Keratinocyte (primary cell): ENCODE results near the gene CFAP90. TPM values are rescaled to one million over a fixed set of nuclear protein-coding genes. Genes with fewer than 3 reads are reported as not detected.

Experiments used
- DNase-seq: peaks from one replicate; pipeline ENCODE4 v3.0.0-alpha.2; 2011; ENCODE audit warnings: low read depth, missing footprints, low spot score
- FAIRE-seq: peaks from 2 replicates; lab custom pipeline; 2011; peaks lifted over from hg19 to GRCh38; lab: Jason Lieb, UNC
- H2AFZ ChIP-seq: 2 replicates; pipeline ENCODE4 v1.6.0; 2012; ENCODE audit warnings: low read length, control low read depth, inconsistent platforms; ENCODE audit not compliant: control insufficient read depth
- H3K27ac ChIP-seq: 2 replicates; pipeline ENCODE4 v1.5.1; 2011; ENCODE audit warnings: low read length; ENCODE audit not compliant: control insufficient read depth, insufficient read depth
- H3K27me3 ChIP-seq: 3 replicates; pipeline ENCODE4 v1.6.0; 2011; ENCODE audit warnings: low read length; ENCODE audit not compliant: control insufficient read depth, insufficient read depth; ENCODE audit errors: extremely low read depth
- H3K36me3 ChIP-seq, 2 experiments: 2 replicates in 1 of 2; 3 replicates in 1 of 2; pipeline ENCODE4 v1.5.1; 2011; ENCODE audit warnings: low read length in 2 of 2, mild to moderate bottlenecking in 1 of 2; ENCODE audit not compliant: control insufficient read depth in 2 of 2, insufficient read depth in 2 of 2; ENCODE audit errors: extremely low read depth in 1 of 2
- H3K4me1 ChIP-seq: 3 replicates; pipeline ENCODE4 v1.5.1; 2011; ENCODE audit warnings: low read length; ENCODE audit not compliant: control insufficient read depth, insufficient read depth; ENCODE audit errors: extremely low read depth
- H3K4me2 ChIP-seq: 3 replicates; pipeline ENCODE4 v1.6.0; 2011; ENCODE audit warnings: low read depth, low read length; ENCODE audit not compliant: control insufficient read depth, insufficient read depth; ENCODE audit errors: extremely low read depth
- H3K4me3 ChIP-seq, 3 experiments: fragments of 200-600 bp in 1 of 3; sonication (generic) in 1 of 3; 2 replicates in 2 of 3; 3 replicates in 1 of 3; pipeline ENCODE4 v1.5.1; 2011 to 2016; ENCODE audit warnings: low read length in 3 of 3, mild to moderate bottlenecking in 3 of 3, control low read depth in 2 of 3, inconsistent platforms in 1 of 3, low read depth in 1 of 3, mixed read lengths in 1 of 3, mixed run types in 1 of 3, moderate library complexity in 1 of 3; ENCODE audit not compliant: control insufficient read depth in 2 of 3, insufficient read depth in 2 of 3; ENCODE audit errors: extremely low read depth in 1 of 3
- H3K79me2 ChIP-seq: 2 replicates; pipeline ENCODE4 v1.6.0; 2012; ENCODE audit warnings: low read length; ENCODE audit not compliant: control insufficient read depth, insufficient read depth
- H3K9ac ChIP-seq: 3 replicates; pipeline ENCODE4 v1.6.0; 2011; ENCODE audit warnings: low read length; ENCODE audit not compliant: control insufficient read depth, insufficient read depth; ENCODE audit errors: extremely low read depth
- H3K9me1 ChIP-seq: 3 replicates; pipeline ENCODE4 v1.6.0; 2011; ENCODE audit warnings: low read length; ENCODE audit not compliant: control insufficient read depth, insufficient read depth; ENCODE audit errors: extremely low read depth
- H3K9me3 ChIP-seq: 2 replicates; pipeline ENCODE4 v1.5.1; 2012; ENCODE audit warnings: low read depth, low read length; ENCODE audit not compliant: control insufficient read depth
- H4K20me1 ChIP-seq: 3 replicates; pipeline ENCODE4 v1.6.0; 2011; ENCODE audit warnings: low read length; ENCODE audit not compliant: control insufficient read depth, insufficient read depth; ENCODE audit errors: extremely low read depth
- EZH2 ChIP-seq: IDR thresholded peaks from one replicate; pipeline ENCODE4 v1.6.1; 2012; ENCODE audit warnings: inconsistent platforms, mild to moderate bottlenecking, low read length, moderate library complexity
- dilution Hi-C: fragments of 300-500 bp; cut with MboI; formaldehyde crosslinking; loops from one replicate; pipeline ENCODE4 v1.7.0; 2020; ENCODE audit warnings: low sequenced_read_pairs; ENCODE audit not compliant: extremely low pct_ligation_motif_present
- polyA plus RNA-seq, 5 experiments: library from polyadenylated mRNA; depleted of rRNA in 3 of 5; stranded (reverse) in 3 of 5; stranded (forward) in 1 of 5; unstranded in 1 of 5; fragments of >200 nt; gene quantifications; 1 replicate in 1 of 5; 2 replicates in 3 of 5; 3 replicates in 1 of 5; pipeline versions ENCODE4 v1.2.1 to v1.2.3, GENCODE V29; 2011 to 2012; ENCODE audit warnings: missing spikeins in 2 of 5, low read depth in 1 of 5, low replicate concordance in 1 of 5
- TF ChIP-seq, protein P1 (sequence below), 3 experiments: IDR thresholded peaks in 1 of 3; conservative IDR thresholded peaks in 1 of 3; optimal IDR thresholded peaks in 1 of 3; 2 replicates in 2 of 3; 3 replicates in 1 of 3; pipeline versions ENCODE3 to v1.5.1; 2011; ENCODE audit warnings: low read length in 3 of 3, mild to moderate bottlenecking in 3 of 3, moderate library complexity in 2 of 3, control low read depth in 1 of 3, inconsistent platforms in 1 of 3; ENCODE audit not compliant: insufficient read depth in 2 of 3; ENCODE audit errors: extremely low read depth in 1 of 3

CFAP90 gene
- polyA plus RNA-seq, 1 donor (not counting 4 experiments of a cell fraction or from before 2014, with no cell fraction given): not detected

- Histone ChIP-seq H3K27ac (no peak overlapping the region), H3K27me3 (no peaks in the 10 kb centered on the region), H3K4me3 (no peak overlapping the region), H3K36me3 (no peaks in the 10 kb centered on the region), H3K9ac (no peak overlapping the region), H2AFZ (no peak overlapping the region), H3K79me2 (no peaks in the 10 kb centered on the region), H4K20me1 (no peaks in the 10 kb centered on the region), H3K9me3 (no peaks in the 10 kb centered on the region), H3K4me2 (no peak overlapping the region), H3K4me1 (no peaks in the 10 kb centered on the region), H3K9me1 (no peaks in the 10 kb centered on the region)
- DNase-seq: no peak
- no peak for FAIRE-seq
- no peak for TF ChIP-seq EZH2
- TF ChIP-seq, protein P1, sequence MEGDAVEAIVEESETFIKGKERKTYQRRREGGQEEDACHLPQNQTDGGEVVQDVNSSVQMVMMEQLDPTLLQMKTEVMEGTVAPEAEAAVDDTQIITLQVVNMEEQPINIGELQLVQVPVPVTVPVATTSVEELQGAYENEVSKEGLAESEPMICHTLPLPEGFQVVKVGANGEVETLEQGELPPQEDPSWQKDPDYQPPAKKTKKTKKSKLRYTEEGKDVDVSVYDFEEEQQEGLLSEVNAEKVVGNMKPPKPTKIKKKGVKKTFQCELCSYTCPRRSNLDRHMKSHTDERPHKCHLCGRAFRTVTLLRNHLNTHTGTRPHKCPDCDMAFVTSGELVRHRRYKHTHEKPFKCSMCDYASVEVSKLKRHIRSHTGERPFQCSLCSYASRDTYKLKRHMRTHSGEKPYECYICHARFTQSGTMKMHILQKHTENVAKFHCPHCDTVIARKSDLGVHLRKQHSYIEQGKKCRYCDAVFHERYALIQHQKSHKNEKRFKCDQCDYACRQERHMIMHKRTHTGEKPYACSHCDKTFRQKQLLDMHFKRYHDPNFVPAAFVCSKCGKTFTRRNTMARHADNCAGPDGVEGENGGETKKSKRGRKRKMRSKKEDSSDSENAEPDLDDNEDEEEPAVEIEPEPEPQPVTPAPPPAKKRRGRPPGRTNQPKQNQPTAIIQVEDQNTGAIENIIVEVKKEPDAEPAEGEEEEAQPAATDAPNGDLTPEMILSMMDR (optimal IDR thresholded peaks at IDR 0.05 in 1 of 3, IDR thresholded peaks at IDR 0.05 in 1 of 3, conservative IDR thresholded peaks at IDR 0.05 in 1 of 3; ENCODE audit: extremely low read depth in 1 of 3, insufficient read depth in 2 of 3, low read length in 3 of 3): no peak
- dilution Hi-C loops: no loop called here
Observed at GRCh38 chr5:7795306-7795705, 55.6 kb downstream of the CFAP90 start.

- Histone ChIP-seq H3K27ac (no peak overlapping the region), H3K9me1 (no peaks in the 10 kb centered on the region), H3K9ac (no peak overlapping the region), H3K4me1 (no peaks in the 10 kb centered on the region), H4K20me1 (no peaks in the 10 kb centered on the region), H3K9me3 (no peaks in the 10 kb centered on the region), H3K27me3 (no peaks in the 10 kb centered on the region), H3K4me3 (no peak overlapping the region), H2AFZ (no peak overlapping the region), H3K79me2 (no peaks in the 10 kb centered on the region), H3K4me2 (no peak overlapping the region), H3K36me3 (no peaks in the 10 kb centered on the region)
- FAIRE-seq (no peak), DNase-seq (no peak)
- dilution Hi-C loops: no loop called here
- no peak for TF ChIP-seq EZH2
- TF ChIP-seq, protein P1 (optimal IDR thresholded peaks at IDR 0.05 in 1 of 3, IDR thresholded peaks at IDR 0.05 in 1 of 3, conservative IDR thresholded peaks at IDR 0.05 in 1 of 3; ENCODE audit: extremely low read depth in 1 of 3, insufficient read depth in 2 of 3, low read length in 3 of 3): no peak
Observed at GRCh38 chr5:7794823-7795222, 56.1 kb downstream of the CFAP90 start.
